ENCODE data around the gene ORAI3.
A peak's percentile ranks its signal among the peaks of the same experiment; 100 is the strongest.

ORAI3 gene

GRCh38 chr16:30949650-30950515, 1.0 kb downstream of the ORAI3 start:
- peak overlapping the region; percentile 79 for H3K4me3 ChIP-seq (ENCODE audit: low read depth, low read length)
- 0 out of 2 replicates have a peak, but pooled peaks have one; percentile 11 for TF ChIP-seq CTCF (IDR thresholded peaks at IDR 0.05; ENCODE audit: low read depth, low read length)

- H3K4me3 ChIP-seq (ENCODE audit: low read depth, low read length) = peak overlapping the region; percentile 79
Measured at GRCh38 chr16:30950516-30951065, 1.7 kb downstream of the ORAI3 start.

GRCh38 chr16:30951193-30951592, 2.3 kb downstream of the ORAI3 start:
- no peak overlapping the region for H3K4me3 ChIP-seq (ENCODE audit: low read depth, low read length)
- no peak for TF ChIP-seq CTCF (IDR thresholded peaks at IDR 0.05; ENCODE audit: low read depth, low read length)

More at GRCh38 chr16:30950516-30951065, 1.7 kb downstream of the ORAI3 start:
- TF ChIP-seq CTCF (IDR thresholded peaks at IDR 0.05; ENCODE audit: low read depth, low read length) = no peak

GRCh38 chr16:30951750-30952149, 2.9 kb downstream of the ORAI3 start:
- no peak overlapping the region for H3K4me3 ChIP-seq (ENCODE audit: low read depth, low read length)
- no peak for TF ChIP-seq CTCF (IDR thresholded peaks at IDR 0.05; ENCODE audit: low read depth, low read length)

GRCh38 chr16:30953111-30953510, 4.2 kb downstream of the ORAI3 start:
- no peak for TF ChIP-seq CTCF (IDR thresholded peaks at IDR 0.05; ENCODE audit: low read depth, low read length)
- no peak overlapping the region for H3K4me3 ChIP-seq (ENCODE audit: low read depth, low read length)

GRCh38 chr16:30953511-30954124, 4.8 kb downstream of the ORAI3 start:
- TF ChIP-seq CTCF (IDR thresholded peaks at IDR 0.05; ENCODE audit: low read depth, low read length) = peak; percentile 76

GRCh38 chr16:30954993-30955392, 6.1 kb downstream of the ORAI3 start:
- no peak for TF ChIP-seq CTCF (IDR thresholded peaks at IDR 0.05; ENCODE audit: low read depth, low read length)
- no peak overlapping the region for H3K4me3 ChIP-seq (ENCODE audit: low read depth, low read length)

More at GRCh38 chr16:30953511-30954124, 4.8 kb downstream of the ORAI3 start:
- H3K4me3 ChIP-seq (ENCODE audit: low read depth, low read length) = no peak overlapping the region
